Stimulated activated CD4-positive, alpha-beta T cell treated with anti-CD3 and anti-CD28 coated beads, Interleukin-1b, Interleukin-23, amount 100 ng/mL, for 48 hours (primary cell): Measurements from ENCODE around the gene FMNL2.

Source experiments
- DNase-seq: peaks from one replicate; pipeline ENCODE4 v3.0.0-alpha.2; 2020

FMNL2 gene

DNA sequence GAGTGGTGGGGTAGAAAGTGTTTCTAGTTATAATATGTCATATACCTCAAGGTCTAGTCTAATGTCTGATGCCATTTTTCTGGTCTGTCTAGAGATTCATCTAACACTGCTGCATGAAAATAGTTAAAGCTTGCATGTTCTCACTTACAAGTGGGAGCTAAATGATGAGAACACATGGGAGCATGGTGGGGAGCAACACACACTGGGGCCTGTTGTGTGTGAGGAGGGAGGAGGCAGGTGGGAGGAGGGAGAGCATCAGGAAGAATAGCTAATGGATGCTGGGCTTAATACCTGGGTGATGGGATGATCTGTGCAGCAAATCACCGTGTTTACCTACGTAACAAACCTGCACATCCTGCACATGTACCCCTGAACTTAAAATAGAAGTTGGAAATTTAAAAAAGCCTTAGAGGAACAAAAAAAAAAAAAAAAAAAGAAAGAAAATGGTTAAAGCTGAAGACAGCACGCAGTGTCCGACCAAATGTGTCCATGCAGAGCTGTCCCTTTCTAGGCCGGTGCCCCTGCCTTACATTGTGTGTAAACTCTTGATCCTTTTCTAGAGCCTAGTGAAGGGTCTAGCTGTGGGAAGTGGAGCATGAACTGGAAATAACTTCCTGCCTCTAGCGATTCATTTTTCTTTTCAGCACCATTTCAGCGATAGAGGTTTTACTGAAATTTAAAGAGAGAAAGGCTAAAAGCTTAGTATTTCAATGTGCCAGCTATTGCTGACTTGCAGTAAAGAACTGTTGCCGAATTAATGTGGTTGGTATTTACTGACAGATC lies 94.0 kb downstream of the FMNL2 start:
- no peak for DNase-seq

DNA sequence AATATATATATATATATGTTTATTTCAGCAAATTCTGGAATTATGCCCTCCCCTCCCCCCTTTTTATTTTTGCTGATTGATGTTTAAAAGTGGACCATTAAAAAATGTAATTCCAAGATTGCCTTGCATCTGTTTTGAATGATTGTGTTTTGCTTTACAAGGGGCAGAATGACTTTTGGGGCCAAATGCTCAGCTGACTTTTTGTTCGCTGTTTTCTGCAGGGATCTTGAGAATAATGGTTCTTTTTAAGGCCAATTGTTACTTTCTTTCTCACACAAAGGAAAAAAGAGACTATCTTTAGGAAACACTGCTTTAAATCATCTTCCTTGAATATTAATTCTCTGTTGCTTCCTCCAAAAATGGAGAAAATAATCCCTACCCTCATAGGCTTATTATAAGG lies 95.9 kb downstream of the FMNL2 start:
- DNase-seq = no peak

DNA sequence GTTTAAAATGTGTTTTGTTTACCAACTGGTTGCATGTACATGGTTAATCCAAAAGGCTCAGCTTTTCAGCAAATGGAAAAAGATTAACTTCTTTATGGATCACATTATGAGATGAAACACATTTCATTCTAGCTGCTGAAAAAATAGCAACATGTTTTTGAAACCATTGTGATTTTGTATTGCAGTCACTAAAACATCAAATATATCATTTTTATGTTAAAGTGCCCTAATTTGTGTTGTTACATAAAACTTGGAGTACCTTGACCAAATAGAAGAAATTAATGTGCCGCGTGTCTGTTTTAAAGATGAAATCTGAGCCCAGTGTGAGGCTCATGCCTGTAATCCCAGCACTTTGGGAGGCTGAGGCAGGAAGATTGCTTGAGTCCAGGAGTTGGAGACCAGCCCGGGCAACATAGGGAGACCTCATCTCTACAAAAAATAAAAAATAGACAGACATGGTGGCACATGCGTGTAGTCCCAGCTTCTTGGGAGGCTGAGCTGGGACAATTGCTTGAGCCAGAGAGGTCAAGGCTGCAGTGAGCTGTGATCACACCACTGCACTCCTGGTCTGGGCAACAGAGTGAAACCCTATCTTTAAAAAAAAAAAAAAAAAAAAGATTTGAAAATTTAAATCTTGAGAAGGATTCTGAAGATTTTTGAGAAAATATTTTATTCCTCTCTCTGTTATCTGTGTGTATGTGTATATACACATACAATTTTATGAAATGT lies 96.6 kb downstream of the FMNL2 start:
- DNase-seq = no peak

- no peak for DNase-seq
These were observed 97.3 kb downstream of the FMNL2 start for GRCh38 chr2:152432206-152432653.

DNA sequence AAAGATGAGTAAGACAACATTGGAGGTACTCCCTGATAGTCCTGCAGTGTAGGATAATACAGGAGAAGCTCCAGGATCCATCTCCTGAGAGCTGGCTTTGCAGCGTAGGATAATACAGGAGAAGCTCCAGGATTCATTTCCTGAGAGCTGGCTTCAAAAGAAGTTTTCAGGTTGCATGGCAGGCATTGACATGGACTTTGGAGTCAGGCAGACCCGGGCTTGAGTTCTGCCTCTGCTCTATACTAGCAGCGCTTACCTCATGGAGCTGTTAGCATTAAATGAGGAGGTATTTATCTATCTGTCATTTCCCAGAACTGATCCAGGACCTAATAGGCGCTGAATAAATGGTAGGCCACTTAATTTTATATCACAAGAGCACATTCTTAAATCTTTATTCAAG lies 97.8 kb downstream of the FMNL2 start:
- DNase-seq = no peak

DNA sequence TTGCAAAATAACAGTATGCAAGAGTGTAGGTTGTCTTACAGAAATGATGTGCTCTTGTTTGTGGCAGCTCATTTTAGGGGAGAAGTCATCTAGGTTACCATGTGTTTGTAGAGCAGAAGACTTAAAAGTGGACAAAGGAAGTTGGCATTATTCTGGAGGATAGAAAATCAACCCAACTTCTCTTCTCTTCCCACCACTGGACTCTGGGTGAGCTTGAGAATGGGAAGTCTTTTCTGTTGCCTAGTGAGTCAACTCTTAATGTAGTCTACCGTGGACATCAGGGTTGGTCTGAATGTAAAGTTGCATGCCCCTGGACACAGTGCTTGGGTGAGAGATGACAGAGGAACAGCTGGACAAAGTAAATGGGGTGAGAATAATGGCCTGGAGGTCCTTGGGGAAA lies 98.3 kb downstream of the FMNL2 start:
- no peak for DNase-seq

GRCh38 chr2:152433791-152434190 lies 98.8 kb downstream of the FMNL2 start:
- DNase-seq = no peak

GRCh38 chr2:152434395-152435182 lies 99.6 kb downstream of the FMNL2 start:
- no peak for DNase-seq

DNA sequence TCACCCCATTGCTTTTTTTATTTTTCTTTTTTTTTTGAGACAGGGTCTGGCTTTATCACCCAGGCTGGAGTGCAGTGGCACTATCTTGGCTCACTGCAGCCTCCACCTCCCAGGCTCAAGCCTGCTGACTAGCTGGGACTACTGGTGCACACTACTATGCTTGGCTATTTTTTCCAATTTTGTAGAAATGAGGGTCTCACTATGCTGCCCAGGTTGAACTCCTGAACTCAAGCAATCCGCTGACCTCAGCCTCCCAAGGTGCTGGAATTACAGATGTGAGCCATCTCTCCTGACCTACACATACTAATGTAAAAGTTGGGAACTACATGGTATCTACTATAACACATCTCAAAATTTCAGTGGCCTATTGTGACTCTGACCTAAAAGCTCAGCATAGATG lies 101.2 kb downstream of the FMNL2 start:
- DNase-seq = no peak

GRCh38 chr2:152437276-152438108 lies 102.5 kb downstream of the FMNL2 start:
- DNase-seq = no peak

GRCh38 chr2:152440049-152440448 lies 105.1 kb downstream of the FMNL2 start:
- no peak for DNase-seq

- DNase-seq = no peak
These were observed 105.5 kb downstream of the FMNL2 start for GRCh38 chr2:152440460-152440859.

GRCh38 chr2:152441961-152442360 lies 107.0 kb downstream of the FMNL2 start:
- DNase-seq = no peak

DNA sequence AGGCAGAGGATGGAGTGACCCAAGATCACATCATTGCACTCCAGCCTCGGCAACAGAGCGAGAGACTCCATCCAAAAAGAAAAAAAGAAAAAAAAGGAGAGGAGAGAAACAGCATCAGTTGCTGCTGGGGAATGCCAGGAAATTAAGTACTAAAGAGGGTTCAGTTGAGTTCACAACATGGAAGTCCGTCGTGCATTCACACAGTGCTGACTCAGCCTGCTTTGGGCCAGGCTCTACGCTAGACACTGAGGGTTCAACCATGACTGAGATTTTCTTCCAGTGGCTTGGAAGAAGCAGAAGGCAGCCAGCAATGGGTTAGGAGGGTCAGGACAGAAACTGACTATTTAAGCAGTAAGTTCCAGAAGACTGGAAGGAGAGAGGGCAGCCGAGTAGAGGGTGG lies 108.8 kb downstream of the FMNL2 start:
- no peak for DNase-seq

DNA sequence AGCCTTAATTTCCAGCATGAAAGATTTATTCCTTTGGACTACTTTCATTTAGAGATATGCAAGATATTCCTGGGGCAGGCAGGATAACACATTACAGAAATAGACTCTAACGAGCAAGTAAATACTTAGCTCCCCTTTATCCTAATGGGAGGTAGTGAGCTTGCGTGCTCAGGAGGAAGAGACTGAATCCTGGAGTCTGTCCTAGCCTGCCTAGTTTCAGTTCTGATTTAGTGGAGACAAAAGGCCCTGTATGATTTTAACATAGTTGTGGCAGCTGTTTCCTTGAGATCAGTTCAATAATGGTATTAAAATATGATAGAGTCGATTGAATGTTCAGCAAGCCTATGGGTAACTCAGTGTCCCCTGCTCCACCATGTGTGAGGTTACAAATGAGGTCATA lies 109.5 kb downstream of the FMNL2 start:
- DNase-seq = no peak

GRCh38 chr2:152445375-152445774 lies 110.4 kb downstream of the FMNL2 start:
- no peak for DNase-seq

DNA sequence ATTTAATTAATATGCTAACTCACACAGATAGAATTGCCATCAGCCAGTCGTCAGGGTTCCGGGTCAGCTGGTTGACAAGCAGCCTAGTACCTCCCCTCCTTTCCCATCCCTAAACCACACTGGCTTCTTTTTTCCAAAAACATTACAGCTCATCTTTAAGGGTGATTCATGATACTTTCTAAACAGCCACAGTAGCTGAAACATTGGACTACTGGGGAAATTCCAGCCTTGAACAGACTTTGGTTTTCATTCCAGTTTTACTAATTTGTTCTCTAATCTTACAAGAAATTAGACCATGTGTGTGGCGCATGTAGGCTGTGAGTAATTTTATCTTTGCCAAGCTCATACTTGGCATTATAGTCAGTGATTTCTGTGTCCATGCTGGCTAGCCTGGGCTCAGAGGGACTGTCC lies 110.8 kb downstream of the FMNL2 start:
- no peak for DNase-seq

DNA sequence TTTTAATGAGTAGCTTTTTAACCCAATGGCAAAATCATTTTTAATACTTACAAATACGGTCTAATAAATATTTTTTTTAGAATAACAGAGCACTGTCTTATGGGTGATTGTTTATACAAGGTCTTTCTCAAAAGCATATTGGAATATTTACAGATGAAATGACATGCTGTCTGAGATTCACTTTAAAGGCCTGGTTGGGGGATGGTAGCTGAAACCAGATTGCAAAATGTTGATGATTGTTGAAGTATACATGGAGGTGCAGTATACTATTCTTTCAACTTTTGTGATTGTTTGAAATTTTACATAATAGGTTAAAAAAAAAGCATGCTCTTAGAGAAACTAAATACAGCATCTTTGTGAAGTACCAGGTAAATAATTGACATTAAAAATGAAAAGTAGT lies 111.2 kb downstream of the FMNL2 start:
- no peak for DNase-seq

DNA sequence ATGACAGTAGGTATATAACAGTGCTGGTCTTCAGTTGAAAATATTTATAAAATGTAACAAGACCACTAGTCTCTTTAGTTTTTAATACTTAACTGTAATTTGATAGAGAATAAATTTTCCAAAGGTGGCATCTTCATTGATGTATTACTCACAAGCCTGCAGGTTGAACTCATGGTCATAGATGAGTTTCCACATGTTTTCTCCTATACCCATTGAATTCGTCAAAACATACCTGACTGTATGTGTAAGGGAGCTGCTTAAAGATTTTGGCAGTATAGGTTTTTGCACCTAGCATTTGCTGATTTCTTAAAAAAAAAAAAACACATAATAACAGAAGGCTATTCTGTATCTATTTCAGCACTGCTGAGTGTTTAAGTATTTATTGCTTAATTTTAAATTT lies 112.9 kb downstream of the FMNL2 start:
- no peak for DNase-seq

DNA sequence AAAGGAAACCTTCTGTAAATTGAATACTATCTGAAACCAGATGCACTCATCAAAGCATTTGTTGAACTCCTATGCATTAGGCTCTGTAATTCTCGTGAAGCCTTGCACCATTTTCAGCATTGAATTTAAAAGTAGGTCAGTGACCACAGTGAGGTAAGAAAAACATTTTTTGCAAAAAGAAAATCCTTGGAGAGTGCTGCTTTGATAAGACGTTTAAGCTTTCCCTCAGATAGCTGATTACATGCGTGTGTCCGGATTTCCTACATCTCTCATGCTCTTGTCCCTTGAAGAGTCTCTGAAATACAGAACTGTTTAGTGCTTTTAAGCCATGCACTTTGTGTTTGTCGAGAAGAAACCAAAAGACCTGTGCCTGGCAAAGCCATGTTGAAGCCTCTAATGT lies 113.6 kb downstream of the FMNL2 start:
- no peak for DNase-seq

- no peak for DNase-seq
These were observed 114.6 kb downstream of the FMNL2 start for GRCh38 chr2:152449578-152449977.

DNA sequence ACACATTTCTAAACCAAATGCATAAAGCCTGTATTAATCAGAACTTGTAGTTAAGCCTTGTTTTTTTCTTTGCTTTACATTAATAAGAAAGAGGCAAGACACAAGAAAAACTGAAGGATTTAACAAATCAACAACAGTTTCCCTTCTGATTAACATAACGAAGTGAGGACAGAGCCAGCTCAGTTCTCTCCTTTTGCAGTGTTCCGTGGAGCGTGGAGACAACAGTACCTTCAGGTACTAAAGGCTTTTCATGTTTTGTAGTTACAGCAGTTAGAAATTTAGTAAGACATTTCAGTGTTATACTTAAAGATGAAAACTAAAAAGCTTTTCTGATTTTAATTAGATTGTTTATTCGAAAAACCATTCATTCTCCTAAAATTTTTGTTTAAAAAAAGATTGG lies 115.2 kb downstream of the FMNL2 start:
- DNase-seq = no peak
